Measurements from ENCODE around the gene NPRL2. TPM values are rescaled to one million over a fixed set of nuclear protein-coding genes. Genes with fewer than 3 reads are reported as not detected.

NPRL2 gene
- total and polyA plus RNA-seq, 2 of the 8 experiments (the other 6 are each of a cell fraction or from before 2014, with no cell fraction given), result 28.4 to 51.4 TPM

DNA sequence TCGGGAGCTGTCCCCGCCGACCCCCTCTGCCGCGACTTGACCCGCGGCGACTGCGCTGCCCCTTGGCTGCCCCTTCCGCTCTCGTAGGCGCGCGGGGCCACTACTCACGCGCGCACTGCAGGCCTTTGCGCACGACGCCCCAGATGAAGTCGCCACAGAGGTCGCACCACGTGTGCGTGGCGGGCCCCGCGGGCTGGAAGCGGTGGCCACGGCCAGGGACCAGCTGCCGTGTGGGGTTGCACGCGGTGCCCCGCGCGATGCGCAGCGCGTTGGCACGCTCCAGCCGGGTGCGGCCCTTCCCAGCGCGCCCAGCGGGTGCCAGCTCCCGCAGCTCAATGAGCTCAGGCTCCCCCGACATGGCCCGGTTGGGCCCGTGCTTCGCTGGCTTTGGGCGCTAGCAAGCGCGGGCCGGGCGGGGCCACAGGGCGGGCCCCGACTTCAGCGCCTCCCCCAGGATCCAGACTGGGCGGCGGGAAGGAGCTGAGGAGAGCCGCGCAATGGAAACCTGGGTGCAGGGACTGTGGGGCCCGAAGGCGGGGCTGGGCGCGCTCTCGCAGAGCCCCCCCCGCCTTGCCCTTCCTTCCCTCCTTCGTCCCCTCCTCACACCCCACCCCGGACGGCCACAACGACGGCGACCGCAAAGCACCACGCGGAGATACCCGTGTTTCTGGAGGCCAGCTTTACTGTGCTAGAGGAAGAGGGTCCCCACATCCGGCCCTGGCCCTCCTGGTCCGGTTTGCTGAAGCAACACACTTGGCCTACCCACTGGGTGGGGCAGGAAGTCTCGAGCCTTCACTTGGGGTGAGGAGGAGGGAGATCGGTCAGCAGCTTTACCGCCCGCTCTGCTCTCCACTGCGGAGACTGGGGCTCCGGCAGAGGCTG is 9.9 kb downstream of the NPRL2 start, which contains the start of gene RASSF1 (continued):
- TF ChIP-seq SUZ12 (IDR thresholded peaks at IDR 0.05; ENCODE audit: low read length) (peak; percentile 83), TBP (IDR thresholded peaks at IDR 0.05; ENCODE audit: low read depth, low read length) (no peak), YY1 (IDR thresholded peaks at IDR 0.05; ENCODE audit: low read depth, low read length) (no peak), PHF8 (conservative IDR thresholded peaks at IDR 0.05; ENCODE audit: low read depth, low read length) (peak; percentile 35; the same call in 1 of the 2 replicates), SAP30 (IDR thresholded peaks at IDR 0.05; ENCODE audit: insufficient read depth, insufficient replicate concordance, low read length) (no peak), SP1 (IDR thresholded peaks at IDR 0.05; ENCODE audit: low read depth, low read length) (no peak), TAF1 (IDR thresholded peaks at IDR 0.05; ENCODE audit: low read depth, low read length) (0 out of 2 replicates have a peak, but pooled peaks have one; percentile 22), CEBPB (IDR thresholded peaks at IDR 0.05; ENCODE audit: low read depth, low read length) (no peak), TEAD4 (IDR thresholded peaks at IDR 0.05; ENCODE audit: low read depth, low read length) (no peak), ZNF274 (IDR thresholded peaks at IDR 0.05; ENCODE audit: borderline replicate concordance, extremely low read depth, low read length) (no peak), RAD21 (IDR thresholded peaks at IDR 0.05 in 1 of 2, conservative IDR thresholded peaks at IDR 0.05 in 1 of 2; ENCODE audit: low read depth in 2 of 2, low read length in 2 of 2) (no peak)
- TF ChIP-seq, protein P1, sequence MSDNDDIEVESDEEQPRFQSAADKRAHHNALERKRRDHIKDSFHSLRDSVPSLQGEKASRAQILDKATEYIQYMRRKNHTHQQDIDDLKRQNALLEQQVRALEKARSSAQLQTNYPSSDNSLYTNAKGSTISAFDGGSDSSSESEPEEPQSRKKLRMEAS (IDR thresholded peaks at IDR 0.05), result peak; percentile 89

Measured in H1 (cell line).